K562 (cell line): ENCODE results near the gene POLN. TPM values are rescaled to one million over a fixed set of nuclear protein-coding genes. Genes with fewer than 3 reads are reported as not detected.

Experiments
- BRD4 ChIP-seq: fragments of 200-600 bp; sonication (generic); IDR thresholded peaks from 2 replicates; pipeline ENCODE4 v1.6.1; 2017; ENCODE audit warnings: inconsistent platforms
- CBFA2T3 ChIP-seq: fragments of 450-650 bp; IDR thresholded peaks from 2 replicates; pipeline ENCODE4 v1.6.1; 2017
- CC2D1A ChIP-seq: fragments of 450-650 bp; IDR thresholded peaks from 2 replicates; pipeline ENCODE4 v1.6.1; 2017; ENCODE audit warnings: mild to moderate bottlenecking
- CCAR2 ChIP-seq: fragments of 200-400 bp; formaldehyde crosslinking; IDR thresholded peaks from 2 replicates; pipeline ENCODE4 v1.6.1; 2017; ENCODE audit warnings: mild to moderate bottlenecking, low read depth, low read length
- DPF2 ChIP-seq: fragments of 450-650 bp; IDR thresholded peaks from 2 replicates; pipeline ENCODE4 v1.6.1; 2016
- FOXJ2 ChIP-seq: fragments of 200-800 bp; sonication (Bioruptor generic); IDR thresholded peaks from 2 replicates; pipeline ENCODE4 v1.6.1; 2016; ENCODE audit warnings: missing genetic modification characterization, missing compliant biosample characterization
- HMGN3 ChIP-seq: IDR thresholded peaks from 2 replicates; pipeline ENCODE4 v1.6.1; 2011; ENCODE audit warnings: borderline replicate concordance, low read depth, mild to moderate bottlenecking, mixed read lengths, low read length; ENCODE audit not compliant: insufficient read length; ENCODE audit errors: extremely low read depth
- HNRNPK ChIP-seq: fragments of 200-400 bp; formaldehyde crosslinking; IDR thresholded peaks from one replicate; pipeline ENCODE4 v1.6.1; 2018; ENCODE audit warnings: mild to moderate bottlenecking, low read depth, low read length; ENCODE audit not compliant: poor library complexity, severe bottlenecking
- MAFK ChIP-seq: IDR thresholded peaks from 2 replicates; pipeline ENCODE4 v1.6.1; 2011; ENCODE audit warnings: low read length, improper control_type of control experiment
- MIER1 ChIP-seq: fragments of 450-650 bp; IDR thresholded peaks from 2 replicates; pipeline ENCODE4 v1.6.1; 2016; ENCODE audit warnings: antibody characterized with exemption, mild to moderate bottlenecking, low read depth
- MYNN ChIP-seq, 2 experiments: sonication (generic); formaldehyde crosslinking in 1 of 2; IDR thresholded peaks; 2 replicates each; pipeline versions ENCODE4 v1.5.0 to v1.6.1; 2016 to 2020; ENCODE audit warnings: antibody characterized with exemption in 1 of 2, missing genetic modification reagents in 1 of 2
- PURB ChIP-seq: sonication (generic); formaldehyde crosslinking; IDR thresholded peaks from 2 replicates; pipeline ENCODE4 v1.9.0; 2021; ENCODE audit warnings: low read depth, mild to moderate bottlenecking, missing genetic modification reagents
- RBM17 ChIP-seq: fragments of 200-400 bp; formaldehyde crosslinking; IDR thresholded peaks from 2 replicates; pipeline ENCODE4 v1.6.1; 2017; ENCODE audit warnings: low read depth, mild to moderate bottlenecking, low read length, borderline replicate concordance
- SLC30A9 ChIP-seq: fragments of 250-450 bp; sonication (Bioruptor Pico); IDR thresholded peaks from 2 replicates; pipeline ENCODE4 v1.8.0; 2022; ENCODE audit warnings: mild to moderate bottlenecking, moderate library complexity
- TAL1 ChIP-seq: fragments of 450-650 bp; IDR thresholded peaks from 2 replicates; pipeline ENCODE4 v1.6.1; 2016; ENCODE audit warnings: mild to moderate bottlenecking
- TBP ChIP-seq: optimal IDR thresholded peaks from 2 replicates; pipeline ENCODE3; 2011; ENCODE audit warnings: low read depth, low read length, improper control_type of control experiment
- ZNF197 ChIP-seq: fragments of 200-800 bp; sonication (Bioruptor generic); IDR thresholded peaks from 2 replicates; pipeline ENCODE4 v1.6.1; 2016; ENCODE audit warnings: low read depth, missing genetic modification characterization, missing compliant biosample characterization
- ZNF717 ChIP-seq: fragments of 250-450 bp; sonication (Bioruptor Pico); IDR thresholded peaks from 2 replicates; pipeline ENCODE4 v1.5.0; 2021
- ZNF76 ChIP-seq: fragments of 250-450 bp; sonication (Bioruptor Pico); IDR thresholded peaks from 2 replicates; pipeline ENCODE4 v1.4.0; 2020; ENCODE audit warnings: mild to moderate bottlenecking, moderate library complexity, borderline replicate concordance
- polyA plus RNA-seq, 8 experiments: library from polyadenylated mRNA; depleted of rRNA in 4 of 8; stranded (reverse) in 5 of 8; unstranded in 3 of 8; fragments of >200 nt; fragmentation: Nextera tagmentation in 2 of 8; fragmentation: Illumina TruSeq in 1 of 8; extraction: Ambion mirVana in 2 of 8; extraction: Trizol in 1 of 8; gene quantifications; 2 replicates each; pipeline versions ENCODE4 v1.2.1 to v1.2.3, GENCODE V29; 2011 to 2014; ENCODE audit warnings: inconsistent platforms in 1 of 8, missing spikeins in 1 of 8
- total RNA-seq, 7 experiments: library from RNA; depleted of rRNA in 6 of 7; stranded (reverse); fragments of >200 nt in 6 of 7; fragmentation: Illumina TruSeq in 2 of 7; extraction: Trizol in 2 of 7; gene quantifications; 2 replicates each; pipeline versions ENCODE4 v1.2.1 to v1.2.3, GENCODE V29; 2011 to 2021; ENCODE audit warnings: low replicate concordance in 1 of 7
- TF ChIP-seq, protein P1 (sequence below): sonication (generic); formaldehyde crosslinking; IDR thresholded peaks from 2 replicates; pipeline ENCODE4 v1.9.0; 2022; ENCODE audit warnings: mild to moderate bottlenecking, missing genetic modification reagents
- TF ChIP-seq, protein P2 (sequence below): fragments of 250-450 bp; sonication (Bioruptor Pico); IDR thresholded peaks from 2 replicates; pipeline ENCODE4 v1.8.0; 2022; ENCODE audit warnings: inconsistent platforms, mild to moderate bottlenecking, moderate library complexity, borderline replicate concordance
- TF ChIP-seq, protein P3 (sequence below): sonication (generic); formaldehyde crosslinking; IDR thresholded peaks from 2 replicates; pipeline ENCODE4 v1.8.0; 2022; ENCODE audit warnings: missing genetic modification reagents, mild to moderate bottlenecking, borderline replicate concordance
- TF ChIP-seq, protein P4 (sequence below): sonication (generic); formaldehyde crosslinking; IDR thresholded peaks from 2 replicates; pipeline ENCODE4 v1.8.0; 2023; ENCODE audit warnings: missing genetic modification reagents, mild to moderate bottlenecking, borderline replicate concordance

POLN gene
- total and polyA plus RNA-seq, 9 of the 15 experiments (the other 6 are each of a cell fraction or from before 2014, with no cell fraction given): 0.08 to 0.91 (median 0.32) TPM

DNA sequence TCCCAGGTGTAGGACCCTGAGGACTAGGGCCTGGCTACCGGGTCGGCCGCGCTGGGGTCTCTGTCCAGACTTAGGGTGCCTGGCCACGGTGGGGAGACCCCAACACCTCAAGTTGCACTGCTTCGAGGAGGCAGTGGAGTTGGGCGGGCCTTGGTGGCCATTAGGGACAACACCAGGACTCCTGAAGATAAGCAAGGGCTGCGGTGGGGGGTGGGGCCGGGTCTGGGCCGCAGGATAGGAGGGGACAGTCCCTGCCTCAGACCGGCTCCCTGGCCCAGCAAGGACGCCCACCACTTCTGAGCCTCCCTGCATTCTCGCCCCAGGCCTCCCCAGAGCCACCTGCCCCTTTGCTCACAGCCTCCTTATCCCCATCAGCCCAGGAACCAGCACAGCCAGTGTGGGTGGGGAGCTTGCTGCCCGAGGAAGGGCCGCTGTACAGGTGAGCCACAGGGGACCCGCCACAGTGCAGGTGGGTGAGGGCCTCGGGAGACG, 25.4 kb upstream of the POLN start (continued):
- no peak for TF ChIP-seq ZNF76
- TF ChIP-seq TBP: peak; percentile 36
- no peak for TF ChIP-seq RBM17
- no peak for TF ChIP-seq FOXJ2
- no peak for TF ChIP-seq ZNF717 (CRISPR knock-in tag)
- TF ChIP-seq, protein P1, sequence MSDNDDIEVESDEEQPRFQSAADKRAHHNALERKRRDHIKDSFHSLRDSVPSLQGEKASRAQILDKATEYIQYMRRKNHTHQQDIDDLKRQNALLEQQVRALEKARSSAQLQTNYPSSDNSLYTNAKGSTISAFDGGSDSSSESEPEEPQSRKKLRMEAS (CRISPR knock-in tag): peak; percentile 39
- TF ChIP-seq, protein P2, sequence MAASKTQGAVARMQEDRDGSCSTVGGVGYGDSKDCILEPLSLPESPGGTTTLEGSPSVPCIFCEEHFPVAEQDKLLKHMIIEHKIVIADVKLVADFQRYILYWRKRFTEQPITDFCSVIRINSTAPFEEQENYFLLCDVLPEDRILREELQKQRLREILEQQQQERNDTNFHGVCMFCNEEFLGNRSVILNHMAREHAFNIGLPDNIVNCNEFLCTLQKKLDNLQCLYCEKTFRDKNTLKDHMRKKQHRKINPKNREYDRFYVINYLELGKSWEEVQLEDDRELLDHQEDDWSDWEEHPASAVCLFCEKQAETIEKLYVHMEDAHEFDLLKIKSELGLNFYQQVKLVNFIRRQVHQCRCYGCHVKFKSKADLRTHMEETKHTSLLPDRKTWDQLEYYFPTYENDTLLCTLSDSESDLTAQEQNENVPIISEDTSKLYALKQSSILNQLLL: no peak
- TF ChIP-seq SLC30A9: no peak
- TF ChIP-seq MIER1: no peak
- TF ChIP-seq BRD4: no peak
- TF ChIP-seq HMGN3: no peak
- no peak for TF ChIP-seq MYNN (IDR thresholded peaks at IDR 0.05)
- no peak for TF ChIP-seq MYNN (CRISPR knock-in tag; IDR thresholded peaks at IDR 0.05)
- TF ChIP-seq, protein P3, sequence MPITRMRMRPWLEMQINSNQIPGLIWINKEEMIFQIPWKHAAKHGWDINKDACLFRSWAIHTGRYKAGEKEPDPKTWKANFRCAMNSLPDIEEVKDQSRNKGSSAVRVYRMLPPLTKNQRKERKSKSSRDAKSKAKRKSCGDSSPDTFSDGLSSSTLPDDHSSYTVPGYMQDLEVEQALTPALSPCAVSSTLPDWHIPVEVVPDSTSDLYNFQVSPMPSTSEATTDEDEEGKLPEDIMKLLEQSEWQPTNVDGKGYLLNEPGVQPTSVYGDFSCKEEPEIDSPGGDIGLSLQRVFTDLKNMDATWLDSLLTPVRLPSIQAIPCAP (CRISPR knock-in tag): no peak
- no peak for TF ChIP-seq CC2D1A
- TF ChIP-seq HNRNPK: no peak
- peak; percentile 70; the same call in 1 of the 2 replicates for TF ChIP-seq DPF2
- TF ChIP-seq ZNF197: no peak
- no peak for TF ChIP-seq MAFK
- TF ChIP-seq, protein P4, sequence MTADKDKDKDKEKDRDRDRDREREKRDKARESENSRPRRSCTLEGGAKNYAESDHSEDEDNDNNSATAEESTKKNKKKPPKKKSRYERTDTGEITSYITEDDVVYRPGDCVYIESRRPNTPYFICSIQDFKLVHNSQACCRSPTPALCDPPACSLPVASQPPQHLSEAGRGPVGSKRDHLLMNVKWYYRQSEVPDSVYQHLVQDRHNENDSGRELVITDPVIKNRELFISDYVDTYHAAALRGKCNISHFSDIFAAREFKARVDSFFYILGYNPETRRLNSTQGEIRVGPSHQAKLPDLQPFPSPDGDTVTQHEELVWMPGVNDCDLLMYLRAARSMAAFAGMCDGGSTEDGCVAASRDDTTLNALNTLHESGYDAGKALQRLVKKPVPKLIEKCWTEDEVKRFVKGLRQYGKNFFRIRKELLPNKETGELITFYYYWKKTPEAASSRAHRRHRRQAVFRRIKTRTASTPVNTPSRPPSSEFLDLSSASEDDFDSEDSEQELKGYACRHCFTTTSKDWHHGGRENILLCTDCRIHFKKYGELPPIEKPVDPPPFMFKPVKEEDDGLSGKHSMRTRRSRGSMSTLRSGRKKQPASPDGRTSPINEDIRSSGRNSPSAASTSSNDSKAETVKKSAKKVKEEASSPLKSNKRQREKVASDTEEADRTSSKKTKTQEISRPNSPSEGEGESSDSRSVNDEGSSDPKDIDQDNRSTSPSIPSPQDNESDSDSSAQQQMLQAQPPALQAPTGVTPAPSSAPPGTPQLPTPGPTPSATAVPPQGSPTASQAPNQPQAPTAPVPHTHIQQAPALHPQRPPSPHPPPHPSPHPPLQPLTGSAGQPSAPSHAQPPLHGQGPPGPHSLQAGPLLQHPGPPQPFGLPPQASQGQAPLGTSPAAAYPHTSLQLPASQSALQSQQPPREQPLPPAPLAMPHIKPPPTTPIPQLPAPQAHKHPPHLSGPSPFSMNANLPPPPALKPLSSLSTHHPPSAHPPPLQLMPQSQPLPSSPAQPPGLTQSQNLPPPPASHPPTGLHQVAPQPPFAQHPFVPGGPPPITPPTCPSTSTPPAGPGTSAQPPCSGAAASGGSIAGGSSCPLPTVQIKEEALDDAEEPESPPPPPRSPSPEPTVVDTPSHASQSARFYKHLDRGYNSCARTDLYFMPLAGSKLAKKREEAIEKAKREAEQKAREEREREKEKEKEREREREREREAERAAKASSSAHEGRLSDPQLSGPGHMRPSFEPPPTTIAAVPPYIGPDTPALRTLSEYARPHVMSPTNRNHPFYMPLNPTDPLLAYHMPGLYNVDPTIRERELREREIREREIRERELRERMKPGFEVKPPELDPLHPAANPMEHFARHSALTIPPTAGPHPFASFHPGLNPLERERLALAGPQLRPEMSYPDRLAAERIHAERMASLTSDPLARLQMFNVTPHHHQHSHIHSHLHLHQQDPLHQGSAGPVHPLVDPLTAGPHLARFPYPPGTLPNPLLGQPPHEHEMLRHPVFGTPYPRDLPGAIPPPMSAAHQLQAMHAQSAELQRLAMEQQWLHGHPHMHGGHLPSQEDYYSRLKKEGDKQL (CRISPR knock-in tag): no peak
- no peak for TF ChIP-seq CCAR2
- peak; percentile 80 for TF ChIP-seq CBFA2T3
- no peak for TF ChIP-seq PURB (CRISPR knock-in tag)
- peak; percentile 66; the same call in 1 of the 2 replicates for TF ChIP-seq TAL1
